Mammary epithelial cell (primary cell): Measurements from ENCODE around the gene PBX1.

Experiments used
- CTCF ChIP-seq, 2 donors: IDR thresholded peaks in 1 of 2; conservative IDR thresholded peaks in 1 of 2; 2 replicates each; pipeline ENCODE4 v1.5.1; 2011 to 2012; ENCODE audit warnings: inconsistent platforms in 2 of 2, low read length in 2 of 2, mild to moderate bottlenecking in 2 of 2, control low read depth in 1 of 2, low read depth in 1 of 2; ENCODE audit not compliant: insufficient read depth in 1 of 2; ENCODE audit errors: extremely low read depth in 1 of 2
- EZH2 ChIP-seq: IDR thresholded peaks from 2 replicates; pipeline ENCODE4 v1.6.1; 2012; ENCODE audit warnings: low read length, inconsistent platforms, borderline replicate concordance

GRCh38 chr1:164607351-164607750, 48.4 kb downstream of the PBX1 start:
- TF ChIP-seq CTCF (conservative IDR thresholded peaks at IDR 0.05 in 1 of 2, IDR thresholded peaks at IDR 0.05 in 1 of 2; ENCODE audit: extremely low read depth in 1 of 2, insufficient read depth in 1 of 2, low read depth in 1 of 2, low read length in 2 of 2) = no peak
- TF ChIP-seq EZH2 = no peak
